Breast epithelium (tissue), 3 donors: ENCODE results near the gene COA1.

Source experiments
- POLR2AphosphoS5 ChIP-seq, 3 donors: sonication (generic); formaldehyde crosslinking; IDR thresholded peaks; one replicate each; pipeline ENCODE4 v1.6.1; 2017; ENCODE audit warnings: antibody characterized with exemption in 3 of 3
- TF ChIP-seq, protein P1 (sequence below), 3 donors: fragments of 450-650 bp; IDR thresholded peaks; one replicate each; pipeline ENCODE4 v1.5.1; 2016 to 2017; ENCODE audit warnings: antibody characterized with exemption in 3 of 3, mild to moderate bottlenecking in 3 of 3, moderate library complexity in 3 of 3

GRCh38 chr7:43664681-43665080, 64.6 kb downstream of the COA1 start:
- TF ChIP-seq, protein P1, sequence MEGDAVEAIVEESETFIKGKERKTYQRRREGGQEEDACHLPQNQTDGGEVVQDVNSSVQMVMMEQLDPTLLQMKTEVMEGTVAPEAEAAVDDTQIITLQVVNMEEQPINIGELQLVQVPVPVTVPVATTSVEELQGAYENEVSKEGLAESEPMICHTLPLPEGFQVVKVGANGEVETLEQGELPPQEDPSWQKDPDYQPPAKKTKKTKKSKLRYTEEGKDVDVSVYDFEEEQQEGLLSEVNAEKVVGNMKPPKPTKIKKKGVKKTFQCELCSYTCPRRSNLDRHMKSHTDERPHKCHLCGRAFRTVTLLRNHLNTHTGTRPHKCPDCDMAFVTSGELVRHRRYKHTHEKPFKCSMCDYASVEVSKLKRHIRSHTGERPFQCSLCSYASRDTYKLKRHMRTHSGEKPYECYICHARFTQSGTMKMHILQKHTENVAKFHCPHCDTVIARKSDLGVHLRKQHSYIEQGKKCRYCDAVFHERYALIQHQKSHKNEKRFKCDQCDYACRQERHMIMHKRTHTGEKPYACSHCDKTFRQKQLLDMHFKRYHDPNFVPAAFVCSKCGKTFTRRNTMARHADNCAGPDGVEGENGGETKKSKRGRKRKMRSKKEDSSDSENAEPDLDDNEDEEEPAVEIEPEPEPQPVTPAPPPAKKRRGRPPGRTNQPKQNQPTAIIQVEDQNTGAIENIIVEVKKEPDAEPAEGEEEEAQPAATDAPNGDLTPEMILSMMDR (IDR thresholded peaks at IDR 0.05), result no peak
- TF ChIP-seq POLR2AphosphoS5 (IDR thresholded peaks at IDR 0.05), result no peak
